ENCODE results near the gene FAM161A. TPM values are rescaled to one million over a fixed set of nuclear protein-coding genes. Genes with fewer than 3 reads are reported as not detected.

Gene FAM161A
- total RNA-seq, 1 donor from 2014 or later: 3.3 TPM

GRCh38 chr2:61787941-61788563 is 65.8 kb downstream of the FAM161A start:
- DNase-seq (ENCODE audit: low read depth): no peak

GRCh38 chr2:61786876-61787275 is 67.0 kb downstream of the FAM161A start:
- no peak for DNase-seq (ENCODE audit: low read depth)

DNA sequence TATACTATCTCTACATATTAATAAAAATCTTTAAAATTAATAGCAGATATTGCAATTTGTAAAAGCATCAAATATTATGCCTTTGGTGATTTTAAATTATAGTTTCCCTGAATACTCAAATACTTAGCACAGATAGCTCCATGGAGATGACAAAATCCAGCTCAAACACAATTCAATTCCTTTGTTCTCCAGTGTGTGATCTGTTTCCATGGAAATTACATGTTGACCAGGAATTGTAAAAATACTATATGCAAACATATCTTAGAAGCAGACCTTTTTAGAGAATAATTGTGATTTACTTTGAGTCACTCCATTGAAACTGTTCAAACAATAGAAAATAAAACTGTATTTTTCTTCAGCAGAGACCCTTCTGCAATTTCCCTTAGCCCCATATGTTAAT is 68.3 kb downstream of the FAM161A start:
- no peak for DNase-seq (ENCODE audit: low read depth)

- no peak for DNase-seq (ENCODE audit: low read depth)
Measured at GRCh38 chr2:61784643-61785042, 69.2 kb downstream of the FAM161A start.

DNA sequence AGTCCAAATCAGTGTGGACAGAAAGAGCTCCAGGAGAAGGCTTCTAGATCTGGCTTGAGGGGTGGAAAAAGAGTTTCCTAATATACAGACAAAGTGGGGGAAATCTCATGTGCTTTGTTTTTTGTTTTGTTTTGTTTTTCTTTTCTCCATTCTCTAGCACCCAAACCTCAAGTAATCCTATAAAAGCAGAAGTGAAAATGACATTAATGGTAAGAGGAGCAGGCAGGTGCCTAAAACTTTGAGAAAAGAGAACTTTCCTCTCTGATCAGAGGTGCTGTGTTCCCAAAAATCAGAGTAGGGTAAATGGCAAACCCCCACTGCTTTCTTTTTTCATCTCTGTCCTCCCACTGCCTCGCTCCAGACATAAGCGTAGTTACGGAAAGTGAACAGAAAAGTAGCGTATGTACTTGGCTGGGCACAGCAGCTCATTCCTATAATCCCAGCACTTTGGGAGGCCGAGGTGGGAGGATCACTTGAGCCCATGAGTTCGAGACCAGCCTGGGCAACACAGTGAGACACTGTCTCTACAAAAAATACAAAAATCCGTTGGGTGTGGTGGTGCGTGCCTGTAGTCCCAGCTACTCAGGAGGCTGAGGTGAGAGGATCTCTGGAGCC is 77.8 kb downstream of the FAM161A start:
- no peak for DNase-seq (ENCODE audit: low read depth)

Other genes starting within 250 kb of the FAM161A start
- gene CCT4, start 34.6 kb upstream of the FAM161A start, total RNA-seq: 182 and 249 TPM in 2 replicates
- 35.9 and 43.7 TPM in 2 replicates for gene COMMD1, start 51.6 kb upstream of the FAM161A start, total RNA-seq